Gastroesophageal sphincter (tissue), 4 donors: ENCODE data around the gene TMEM175. TPM values are rescaled to one million over a fixed set of nuclear protein-coding genes. Genes with fewer than 3 reads are reported as not detected.

Experiments
- ATAC-seq: fragments of 150-250 bp; one replicate; pipeline ENCODE4 v1.9.1; 2016; ENCODE audit warnings: mild to moderate bottlenecking, moderate library complexity
- H3K27ac ChIP-seq, 4 donors: fragments of 200-600 bp; sonication (generic) in 3 of 4; 1 replicate in 3 of 4; 2 replicates in 1 of 4; pipeline ENCODE4 v1.5.1; 2016 to 2019
- H3K27me3 ChIP-seq: fragments of 200-600 bp; sonication (generic); one replicate; pipeline ENCODE4 v1.5.1; 2019
- H3K36me3 ChIP-seq, 2 donors: fragments of 200-600 bp; sonication (generic); one replicate each; pipeline ENCODE4 v1.5.1; 2019; ENCODE audit warnings: control low read depth in 1 of 2
- H3K4me1 ChIP-seq, 3 donors: fragments of 200-600 bp; sonication (generic); 1 replicate in 2 of 3; 2 replicates in 1 of 3; pipeline ENCODE4 v1.5.1; 2016 to 2019; ENCODE audit warnings: control low read depth in 2 of 3
- H3K4me3 ChIP-seq, 2 donors: fragments of 200-600 bp; sonication (generic); one replicate each; pipeline ENCODE4 v1.5.1; 2019; ENCODE audit warnings: mild to moderate bottlenecking in 1 of 2, moderate library complexity in 1 of 2
- H3K9me3 ChIP-seq, 3 donors: fragments of 200-600 bp; sonication (generic); one replicate each; pipeline ENCODE4 v1.5.1; 2017 to 2019; ENCODE audit warnings: control low read depth in 2 of 3
- CTCF ChIP-seq, 4 experiments: fragments of 200-600 bp in 2 of 4; fragments of 450-650 bp in 2 of 4; sonication (generic) in 1 of 4; IDR thresholded peaks; one replicate each; pipeline ENCODE4 v1.5.1; 2017 to 2019; ENCODE audit warnings: antibody characterized with exemption in 4 of 4, mild to moderate bottlenecking in 2 of 4, moderate library complexity in 2 of 4
- EP300 ChIP-seq: sonication (generic); formaldehyde crosslinking; IDR thresholded peaks from one replicate; pipeline ENCODE4 v1.6.1; 2017; ENCODE audit warnings: antibody characterized with exemption, mild to moderate bottlenecking
- POLR2A ChIP-seq, 2 donors: fragments of 450-650 bp; IDR thresholded peaks; one replicate each; pipeline ENCODE4 v1.6.1; 2017; ENCODE audit warnings: antibody characterized with exemption in 2 of 2, mild to moderate bottlenecking in 2 of 2, moderate library complexity in 1 of 2
- POLR2AphosphoS5 ChIP-seq: sonication (generic); formaldehyde crosslinking; IDR thresholded peaks from one replicate; pipeline ENCODE4 v1.6.1; 2017; ENCODE audit warnings: antibody characterized with exemption
- WGBS, 2 donors: methylation state at CpG; one replicate each; pipeline ENCODE4 v1.1.5; 2018; ENCODE audit warnings: low coverage in 1 of 2; 5-methylcytosine and 5-hydroxymethylcytosine counted together
- total RNA-seq, 4 donors: library from RNA; depleted of rRNA; stranded (reverse); fragments of >200 nt; gene quantifications; one replicate each; pipeline ENCODE4 v1.1.0, GENCODE V29; 2016

TMEM175 gene
- total RNA-seq, 4 donors from 2014 or later: 21.7 to 40.3 (median 24.2) TPM

- no peak for ATAC-seq
- Histone ChIP-seq H3K4me3 (no peak overlapping the region), H3K36me3 (peaks cover 0 to 100% of the 10 kb centered on the region in 2 donors), H3K27ac (no peak overlapping the region), H3K4me1 (no peaks in the 10 kb centered on the region), H3K9me3 (no peaks in the 10 kb centered on the region), H3K27me3 (no peaks in the 10 kb centered on the region)
- WGBS, 2 donors: 91 to 96% methylated on average over 5 to 18 of the region's 40 CpGs
- TF ChIP-seq EP300: no peak
- no peak for TF ChIP-seq POLR2AphosphoS5
- no peak for TF ChIP-seq CTCF (IDR thresholded peaks at IDR 0.05)
- TF ChIP-seq POLR2A (IDR thresholded peaks at IDR 0.05): no peak
Measured at GRCh38 chr4:893995-894705, 38.1 kb upstream of the TMEM175 start.

GRCh38 chr4:895596-895995 is 36.7 kb upstream of the TMEM175 start:
- 100% methylated on average over 1 of the region's 16 CpGs; no CpG with 5 or more reads in 1 of the 2 donors for WGBS, 2 donors
- Histone ChIP-seq H3K4me1 (no peaks in the 10 kb centered on the region), H3K27me3 (no peaks in the 10 kb centered on the region), H3K4me3 (no peak overlapping the region), H3K9me3 (no peaks in the 10 kb centered on the region), H3K36me3 (peaks cover 0 to 100% of the 10 kb centered on the region in 2 donors), H3K27ac (no peak overlapping the region)
- ATAC-seq: no peak
- TF ChIP-seq CTCF (IDR thresholded peaks at IDR 0.05) (no peak), EP300 (no peak), POLR2AphosphoS5 (no peak), POLR2A (IDR thresholded peaks at IDR 0.05) (no peak)

DNA sequence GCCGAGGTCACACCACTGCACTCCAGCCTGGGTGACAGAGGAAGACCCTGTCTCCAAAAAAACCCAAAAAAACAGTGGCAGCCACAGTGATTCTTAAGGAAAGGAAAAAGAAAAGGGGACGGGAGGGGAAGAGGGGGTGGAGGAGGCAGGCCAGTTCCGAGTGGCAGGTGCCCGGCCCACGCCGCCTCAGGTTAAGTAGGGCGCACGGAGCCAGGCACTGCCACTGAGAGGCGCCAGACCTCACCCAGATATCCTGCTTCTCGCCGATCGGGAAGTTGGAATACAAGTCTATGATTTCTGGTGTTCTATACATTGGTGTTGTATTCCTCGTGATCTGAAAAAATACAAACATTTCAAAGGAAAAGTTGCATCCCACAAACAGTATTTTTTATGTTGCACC is 36.0 kb upstream of the TMEM175 start:
- no peak for ATAC-seq
- H3K27ac ChIP-seq: no peak overlapping the region
- H3K36me3 ChIP-seq: peaks cover 0 to 100% of the 10 kb centered on the region in 2 donors
- H3K4me1 ChIP-seq: no peaks in the 10 kb centered on the region
- H3K4me3 ChIP-seq: no peak overlapping the region
- H3K9me3 ChIP-seq: no peaks in the 10 kb centered on the region
- WGBS, 2 donors: 86 to 100% methylated on average over 2 to 7 of the region's 13 CpGs
- no peaks in the 10 kb centered on the region for H3K27me3 ChIP-seq
- no peak for TF ChIP-seq CTCF (IDR thresholded peaks at IDR 0.05)
- TF ChIP-seq EP300: no peak
- no peak for TF ChIP-seq POLR2AphosphoS5
- TF ChIP-seq POLR2A (IDR thresholded peaks at IDR 0.05): no peak

DNA sequence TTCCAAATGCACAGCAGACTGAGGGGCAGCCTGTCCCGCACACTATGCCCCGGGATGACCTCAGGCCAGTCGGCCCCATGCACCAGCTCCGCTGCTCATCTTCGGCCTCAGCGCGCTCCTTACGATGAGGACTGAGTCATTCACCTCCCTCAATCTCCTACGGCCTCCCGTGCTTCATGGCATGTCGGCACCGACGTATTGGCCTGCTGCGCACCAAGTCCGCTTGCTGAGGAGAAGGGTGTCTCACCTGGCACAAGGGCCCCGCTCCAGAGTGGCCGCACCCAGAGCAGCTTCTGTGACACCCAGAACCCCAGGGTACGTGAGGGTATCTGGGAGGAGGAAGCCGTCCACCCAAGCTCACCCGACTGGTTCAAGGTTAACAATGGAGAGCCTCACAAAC is 35.6 kb upstream of the TMEM175 start:
- H3K27ac ChIP-seq: no peak overlapping the region
- H3K9me3 ChIP-seq: no peaks in the 10 kb centered on the region
- no peaks in the 10 kb centered on the region for H3K4me1 ChIP-seq
- peaks cover 0 to 100% of the 10 kb centered on the region in 2 donors for H3K36me3 ChIP-seq
- TF ChIP-seq EP300 (no peak), POLR2AphosphoS5 (no peak), POLR2A (IDR thresholded peaks at IDR 0.05) (no peak), CTCF (IDR thresholded peaks at IDR 0.05) (no peak)
- H3K4me3 ChIP-seq: no peak overlapping the region
- 84% methylated on average over 7 of the region's 20 CpGs; no CpG with 5 or more reads in 1 of the 2 donors for WGBS, 2 donors
- ATAC-seq: no peak
- no peaks in the 10 kb centered on the region for H3K27me3 ChIP-seq

GRCh38 chr4:898123-898522 is 34.1 kb upstream of the TMEM175 start:
- TF ChIP-seq CTCF (IDR thresholded peaks at IDR 0.05) (no peak), POLR2AphosphoS5 (no peak), POLR2A (IDR thresholded peaks at IDR 0.05) (no peak), EP300 (no peak)
- Histone ChIP-seq H3K36me3 (peaks cover 0 to 99% of the 10 kb centered on the region in 2 donors), H3K4me3 (no peak overlapping the region), H3K27me3 (no peaks in the 10 kb centered on the region), H3K27ac (no peak overlapping the region), H3K4me1 (no peaks in the 10 kb centered on the region), H3K9me3 (no peaks in the 10 kb centered on the region)
- no peak for ATAC-seq
- no CpG with 5 or more reads among the region's 15 CpGs for WGBS, 2 donors
